Fibroblast of lung (primary cell): Measurements from ENCODE around the gene CCZ1B. TPM values are rescaled to one million over a fixed set of nuclear protein-coding genes. Genes with fewer than 3 reads are reported as not detected.

ENCODE experiments used
- polyA plus RNA-seq, 2 donors: library from polyadenylated mRNA; depleted of rRNA in 1 of 2; stranded (reverse) in 1 of 2; unstranded in 1 of 2; fragments of >200 nt; gene quantifications; 2 replicates each; pipeline ENCODE4 v1.2.1, GENCODE V29; 2011 to 2012; ENCODE audit warnings: missing spikeins in 1 of 2
- total RNA-seq: library from RNA; depleted of rRNA; stranded (reverse); fragments of >200 nt; gene quantifications from 2 replicates; pipeline ENCODE4 v1.2.1, GENCODE V29; 2014

Gene CCZ1B
- total and polyA plus RNA-seq, 2 donors (not counting 1 experiment from before 2014, with no cell fraction given) = 44.4 to 45.0 TPM

Other genes with a start within 250 kb of the CCZ1B start
- 65.2 and 72.7 TPM in 2 replicates for gene ZDHHC4, start 248.8 kb downstream of the CCZ1B start, total RNA-seq
- 67.7 and 89.5 TPM in 2 replicates for gene ZDHHC4, start 248.8 kb downstream of the CCZ1B start, polyA plus RNA-seq
- 7.1 and 9.0 TPM in 2 replicates for gene INTS15, start 236.3 kb downstream of the CCZ1B start, total RNA-seq
- 11.7 and 18.3 TPM in 2 replicates for gene INTS15, start 236.3 kb downstream of the CCZ1B start, polyA plus RNA-seq
- gene ZNF853, start 210.7 kb downstream of the CCZ1B start, total RNA-seq = 0.66 and 4.4 TPM in 2 replicates
- gene ZNF853, start 210.7 kb downstream of the CCZ1B start, polyA plus RNA-seq = 0.05 and 0.43 TPM in 2 replicates
- gene ZNF316, start 189.0 kb downstream of the CCZ1B start, total RNA-seq = 13.0 and 13.9 TPM in 2 replicates
- 4.5 and 5.1 TPM in 2 replicates for gene ZNF316, start 189.0 kb downstream of the CCZ1B start, polyA plus RNA-seq
- gene ZNF12, start 119.3 kb downstream of the CCZ1B start, total RNA-seq = 17.8 and 19.0 TPM in 2 replicates
- gene ZNF12, start 119.3 kb downstream of the CCZ1B start, polyA plus RNA-seq = 10.9 and 15.9 TPM in 2 replicates
- gene RSPH10B2, start 72.2 kb downstream of the CCZ1B start, total RNA-seq = 0.51 and 0.66 TPM in 2 replicates
- 0.02 TPM in 1 of 2 replicates, not detected in the other for gene RSPH10B2, start 72.2 kb downstream of the CCZ1B start, polyA plus RNA-seq